Measurements from ENCODE around the gene STIP1. TPM values are rescaled to one million over a fixed set of nuclear protein-coding genes. Genes with fewer than 3 reads are reported as not detected.
A peak's percentile ranks its signal among the peaks of the same experiment; 100 is the strongest.

Gene STIP1
- total RNA-seq (2022) (161 and 171 TPM in 2 replicates), Bru-seq, nascent RNA (percentile 76 among the genes with signal in this experiment), BruChase-seq, experiment 1, labeled RNA remaining after a 6-hour chase (percentile 94 among the genes with signal in this experiment), BruChase-seq, experiment 2, labeled RNA remaining after a 2-hour chase (percentile 88 among the genes with signal in this experiment)
- long read RNA-seq, transcript STIP1-201 (14 exons, 2,196 nt), result major isoform, 498 of 568 reads
- long read RNA-seq, partial matches to known transcripts, result 13 of 568 reads
- long read RNA-seq, other reads (novel, unspliced or antisense), result 53 of 568 reads

GRCh38 chr11:64185693-64186491 is at the start of gene STIP1:
Gene STIP1, plus strand, starts transcription at chr11:64186171. Its CDS starts 91 bp downstream, at chr11:64186262.
- peak; percentile 23 for TF ChIP-seq CTCF (IDR thresholded peaks at IDR 0.05; ENCODE audit: unreplicated experiment)
- H3K27me3 Mint-ChIP-seq (ENCODE audit: insufficient read depth, unreplicated experiment), result no peaks in the 10 kb centered on the region
- no peak within 1 kb of the TSS for H3K27ac Mint-ChIP-seq (ENCODE audit: low read depth, unreplicated experiment)
- POLR2A ChIA-PET, result interaction anchor here (0.5 to 4.0 kb wide), 28 partner anchors 9 to 732 kb away, joined by 3 to 42 read pairs (median 5); partner anchors contain the start of genes CATSPERZ, COX8A, ESRRA and FERMT3
- H3K9me3 Mint-ChIP-seq (ENCODE audit: unreplicated experiment), result no peaks in the 10 kb centered on the region
- CTCF ChIA-PET, result interaction anchor here (0.5 to 1.7 kb wide), 11 partner anchors 8 to 1151 kb away, joined by 3 to 8 read pairs (median 3); no protein-coding TSS in a partner anchor
- no TSS peak for BruUV-seq (replicated peaks)
- intact Hi-C loops (cut with micrococcal nuclease), result loop anchor here (2.0 to 5.0 kb wide), 3 partner anchors 41 to 116 kb away; partner anchors contain the start of genes CATSPERZ, GPR137, NUDT22 and TRPT1
- H3K36me3 Mint-ChIP-seq (ENCODE audit: insufficient read depth, unreplicated experiment), result peaks cover 23% of the 10 kb centered on the region
- peak; percentile 100 for DNase-seq (ENCODE audit: unreplicated experiment)
- peaks cover 7% of the 10 kb centered on the region for H3K4me1 Mint-ChIP-seq (ENCODE audit: insufficient read depth, unreplicated experiment)
- H3K4me3 Mint-ChIP-seq (ENCODE audit: unreplicated experiment), result no peak within 1 kb of the TSS

- ChIA-PET POLR2A (interaction anchor here (0.7 kb wide), 1 partner anchor 371 kb away, joined by 3 read pairs; no protein-coding TSS in a partner anchor), CTCF (no interaction called here)
- no peaks in the 10 kb centered on the region for H3K9me3 Mint-ChIP-seq (ENCODE audit: unreplicated experiment)
- no peak overlapping the region for H3K27ac Mint-ChIP-seq (ENCODE audit: low read depth, unreplicated experiment)
- peaks cover 9% of the 10 kb centered on the region for H3K36me3 Mint-ChIP-seq (ENCODE audit: insufficient read depth, unreplicated experiment)
- no peaks in the 10 kb centered on the region for H3K27me3 Mint-ChIP-seq (ENCODE audit: insufficient read depth, unreplicated experiment)
- no peak for DNase-seq (ENCODE audit: unreplicated experiment)
- no TSS peak for BruUV-seq (replicated peaks)
- intact Hi-C loops (cut with micrococcal nuclease), result no loop called here
- TF ChIP-seq CTCF (IDR thresholded peaks at IDR 0.05; ENCODE audit: unreplicated experiment), result no peak
- no peak overlapping the region for H3K4me3 Mint-ChIP-seq (ENCODE audit: unreplicated experiment)
- H3K4me1 Mint-ChIP-seq (ENCODE audit: insufficient read depth, unreplicated experiment), result no peaks in the 10 kb centered on the region
Observed at GRCh38 chr11:64136765-64137441, 49.1 kb upstream of the STIP1 start.

- Mint-ChIP-seq H3K27me3 (ENCODE audit: insufficient read depth, unreplicated experiment) (no peaks in the 10 kb centered on the region), H3K9me3 (ENCODE audit: unreplicated experiment) (no peaks in the 10 kb centered on the region), H3K27ac (ENCODE audit: low read depth, unreplicated experiment) (no peak overlapping the region), H3K36me3 (ENCODE audit: insufficient read depth, unreplicated experiment) (peaks cover 9% of the 10 kb centered on the region), H3K4me3 (ENCODE audit: unreplicated experiment) (no peak overlapping the region), H3K4me1 (ENCODE audit: insufficient read depth, unreplicated experiment) (no peaks in the 10 kb centered on the region)
- ChIA-PET POLR2A (interaction anchor here (0.7 kb wide), 1 partner anchor 37 kb away, joined by 3 read pairs; no protein-coding TSS in a partner anchor), CTCF (interaction anchor here (0.8 to 1.1 kb wide), 2 partner anchors 9 to 14 kb away, joined by 5 to 7 read pairs; no protein-coding TSS in a partner anchor)
- no peak for TF ChIP-seq CTCF (IDR thresholded peaks at IDR 0.05; ENCODE audit: unreplicated experiment)
- DNase-seq (ENCODE audit: unreplicated experiment), result no peak
- no TSS peak for BruUV-seq (replicated peaks)
- intact Hi-C loops (cut with micrococcal nuclease), result no loop called here
Observed at GRCh38 chr11:64138398-64138797, 47.6 kb upstream of the STIP1 start.

Data from MCF 10A (cell line).